Loucy (cell line): Measurements from ENCODE around the gene SYT9.

Experiments used
- EZH2phosphoT487 ChIP-seq: fragments of 200-600 bp; IDR thresholded peaks from 2 replicates; pipeline ENCODE4 v1.6.1; 2018; ENCODE audit warnings: antibody characterized with exemption, mild to moderate bottlenecking, moderate library complexity, borderline replicate concordance
- TF ChIP-seq, protein P1 (sequence below): fragments of 200-600 bp; sonication (generic); conservative IDR thresholded peaks from 2 replicates; pipeline ENCODE4 v1.5.1; 2014; ENCODE audit warnings: mild to moderate bottlenecking, antibody characterized with exemption, low read length

DNA sequence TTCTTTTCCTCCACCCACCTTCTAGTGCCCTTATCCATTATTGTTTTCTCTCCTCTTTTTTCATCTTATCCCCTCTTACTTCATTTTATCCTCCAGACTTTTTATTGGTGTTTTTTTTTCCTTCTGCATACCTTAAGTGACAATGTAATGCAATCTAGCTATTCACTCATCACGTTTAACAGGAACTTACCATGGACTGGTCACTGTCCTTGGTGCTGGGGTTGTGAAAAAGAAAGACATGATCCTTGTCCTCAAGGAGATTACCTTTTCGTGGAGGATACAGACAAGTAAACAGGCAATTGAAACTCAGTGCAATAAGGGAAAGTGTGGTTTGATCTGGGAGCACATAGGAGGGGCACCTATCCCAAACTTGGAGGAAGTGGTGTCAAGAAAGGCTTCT, 20.7 kb downstream of the SYT9 start:
- TF ChIP-seq, protein P1, sequence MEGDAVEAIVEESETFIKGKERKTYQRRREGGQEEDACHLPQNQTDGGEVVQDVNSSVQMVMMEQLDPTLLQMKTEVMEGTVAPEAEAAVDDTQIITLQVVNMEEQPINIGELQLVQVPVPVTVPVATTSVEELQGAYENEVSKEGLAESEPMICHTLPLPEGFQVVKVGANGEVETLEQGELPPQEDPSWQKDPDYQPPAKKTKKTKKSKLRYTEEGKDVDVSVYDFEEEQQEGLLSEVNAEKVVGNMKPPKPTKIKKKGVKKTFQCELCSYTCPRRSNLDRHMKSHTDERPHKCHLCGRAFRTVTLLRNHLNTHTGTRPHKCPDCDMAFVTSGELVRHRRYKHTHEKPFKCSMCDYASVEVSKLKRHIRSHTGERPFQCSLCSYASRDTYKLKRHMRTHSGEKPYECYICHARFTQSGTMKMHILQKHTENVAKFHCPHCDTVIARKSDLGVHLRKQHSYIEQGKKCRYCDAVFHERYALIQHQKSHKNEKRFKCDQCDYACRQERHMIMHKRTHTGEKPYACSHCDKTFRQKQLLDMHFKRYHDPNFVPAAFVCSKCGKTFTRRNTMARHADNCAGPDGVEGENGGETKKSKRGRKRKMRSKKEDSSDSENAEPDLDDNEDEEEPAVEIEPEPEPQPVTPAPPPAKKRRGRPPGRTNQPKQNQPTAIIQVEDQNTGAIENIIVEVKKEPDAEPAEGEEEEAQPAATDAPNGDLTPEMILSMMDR: no peak
- TF ChIP-seq EZH2phosphoT487: no peak
